H1 (cell line): ENCODE results near the gene GAP43. TPM values are rescaled to one million over a fixed set of nuclear protein-coding genes. Genes with fewer than 3 reads are reported as not detected.
A peak's percentile ranks its signal among the peaks of the same experiment; 100 is the strongest.

Source experiments
- CTCF ChIA-PET: fragments of 300-600 bp; sonication (Branson Sonifier 250); formaldehyde crosslinking; loops from one replicate; lab custom pipeline; 2021; ENCODE audit not compliant: partially characterized antibody; lab: Charles Lee
- POLR2A ChIA-PET: fragments of 300-600 bp; sonication (Branson Sonifier 250); formaldehyde crosslinking; loops from one replicate; lab custom pipeline; 2021; ENCODE audit warnings: inconsistent platforms; ENCODE audit not compliant: partially characterized antibody; lab: Charles Lee
- DNase-seq, 2 experiments: peaks; one replicate each; pipeline versions ENCODE4 v3.0.0 to v3.0.0-alpha.2; 2010 to 2022; ENCODE audit warnings: low spot score in 2 of 2, low read depth in 1 of 2, mixed read lengths in 1 of 2
- FAIRE-seq: peaks from 2 replicates; lab custom pipeline; 2011; peaks lifted over from hg19 to GRCh38; lab: Jason Lieb, UNC
- H2AFZ ChIP-seq: 2 replicates; pipeline ENCODE4 v1.8.1; 2012; ENCODE audit warnings: low read length, inconsistent platforms
- H2AK5ac ChIP-seq: 2 replicates; pipeline ENCODE4 v1.6.1; 2013; ENCODE audit warnings: low read depth, low read length
- H2BK120ac ChIP-seq: replicated peaks from 2 replicates; pipeline ENCODE3; 2013; ENCODE audit warnings: low read depth, low read length, inconsistent platforms
- H2BK12ac ChIP-seq: 2 replicates; pipeline ENCODE4 v1.6.1; 2013; ENCODE audit warnings: low read depth, low read length
- H2BK15ac ChIP-seq: 2 replicates; pipeline ENCODE4 v1.6.1; 2013; ENCODE audit warnings: low read length
- H2BK20ac ChIP-seq: 2 replicates; pipeline ENCODE4 v1.6.1; 2013; ENCODE audit warnings: low read length
- H2BK5ac ChIP-seq: 2 replicates; pipeline ENCODE4 v1.6.1; 2013; ENCODE audit warnings: low read depth, low read length
- H3K14ac ChIP-seq: 2 replicates; pipeline ENCODE4 v1.6.1; 2013; ENCODE audit warnings: inconsistent platforms; ENCODE audit not compliant: insufficient read length
- H3K18ac ChIP-seq: 2 replicates; pipeline ENCODE4 v1.6.1; 2013; ENCODE audit warnings: low read length; ENCODE audit errors: extremely low read depth
- H3K23ac ChIP-seq: 2 replicates; pipeline ENCODE4 v1.6.1; 2013; ENCODE audit warnings: inconsistent platforms; ENCODE audit not compliant: insufficient read length
- H3K23me2 ChIP-seq: 2 replicates; pipeline ENCODE4 v1.6.1; 2013; ENCODE audit warnings: low read depth, low read length
- H3K27ac ChIP-seq: 2 replicates; pipeline ENCODE4 v1.6.1; 2011; ENCODE audit warnings: low read depth, low read length, inconsistent platforms
- H3K27me3 ChIP-seq, 4 experiments: replicated peaks in 1 of 4; 1 replicate in 1 of 4; 2 replicates in 3 of 4; pipeline versions ENCODE4 v1.6.1 to v1.8.1; 2011 to 2013; ENCODE audit warnings: low read length in 3 of 4, mild to moderate bottlenecking in 3 of 4, inconsistent platforms in 2 of 4, mixed read lengths in 2 of 4, moderate library complexity in 1 of 4; ENCODE audit not compliant: control insufficient read depth in 3 of 4, insufficient read depth in 3 of 4; ENCODE audit errors: extremely low read depth in 1 of 4
- H3K36me3 ChIP-seq, 4 experiments: 2 replicates each; pipeline versions ENCODE4 v1.6.1 to v1.8.1; 2011 to 2013; ENCODE audit warnings: mild to moderate bottlenecking in 4 of 4, low read length in 3 of 4, moderate library complexity in 2 of 4, control low read depth in 1 of 4, inconsistent platforms in 1 of 4; ENCODE audit not compliant: insufficient read depth in 4 of 4, control insufficient read depth in 2 of 4
- H3K4ac ChIP-seq: replicated peaks from 2 replicates; pipeline ENCODE3; 2013; ENCODE audit warnings: low read length, low read depth, mixed read lengths, inconsistent platforms; ENCODE audit not compliant: insufficient read length
- H3K4me1 ChIP-seq, 4 experiments: replicated peaks in 1 of 4; 1 replicate in 1 of 4; 2 replicates in 3 of 4; pipeline versions ENCODE4 v1.6.1 to v1.8.1; 2011 to 2013; ENCODE audit warnings: low read length in 3 of 4, inconsistent platforms in 2 of 4, mixed read lengths in 1 of 4; ENCODE audit not compliant: insufficient read depth in 4 of 4, control insufficient read depth in 3 of 4
- H3K4me2 ChIP-seq, 2 experiments: 2 replicates each; pipeline versions ENCODE4 v1.6.1 to v1.8.1; 2011 to 2013; ENCODE audit warnings: low read depth in 2 of 2, low read length in 2 of 2, control low read depth in 1 of 2, inconsistent platforms in 1 of 2, mild to moderate bottlenecking in 1 of 2; ENCODE audit not compliant: insufficient read depth in 1 of 2
- H3K4me3 ChIP-seq, 4 experiments: fragments of 200-600, 300-600 bp in 1 of 4; sonication (generic), shearing (Covaris generic), sonication (Bioruptor Twin) in 1 of 4; 2 replicates each; pipeline versions ENCODE4 v1.5.1 to v1.8.1; 2011 to 2016; ENCODE audit warnings: low read length in 4 of 4, low read depth in 3 of 4, control low read depth in 2 of 4, inconsistent platforms in 2 of 4, mild to moderate bottlenecking in 2 of 4, mixed read lengths in 1 of 4, moderate library complexity in 1 of 4; ENCODE audit not compliant: insufficient read depth in 2 of 4; ENCODE audit errors: extremely low read depth in 1 of 4
- H3K56ac ChIP-seq: replicated peaks from 2 replicates; pipeline ENCODE3; 2013; ENCODE audit warnings: low read depth, mild to moderate bottlenecking, mixed read lengths, low read length, inconsistent platforms; ENCODE audit not compliant: insufficient read length
- H3K79me1 ChIP-seq: 2 replicates; pipeline ENCODE4 v1.6.1; 2013; ENCODE audit warnings: low read depth, low read length, control low read depth
- H3K79me2 ChIP-seq, 2 experiments: 2 replicates each; pipeline versions ENCODE4 v1.6.1 to v1.8.1; 2012 to 2013; ENCODE audit warnings: low read length in 2 of 2, mild to moderate bottlenecking in 2 of 2, inconsistent platforms in 1 of 2; ENCODE audit not compliant: insufficient read depth in 2 of 2, control insufficient read depth in 1 of 2
- H3K9ac ChIP-seq, 4 experiments: replicated peaks in 1 of 4; 1 replicate in 1 of 4; 2 replicates in 3 of 4; pipeline versions ENCODE4 v1.6.1 to v1.8.1; 2011 to 2013; ENCODE audit warnings: low read depth in 3 of 4, low read length in 3 of 4, control low read depth in 2 of 4, mild to moderate bottlenecking in 2 of 4, moderate library complexity in 2 of 4, inconsistent platforms in 1 of 4; ENCODE audit errors: extremely low read depth in 1 of 4
- H3K9me3 ChIP-seq, 2 experiments: 2 replicates each; pipeline versions ENCODE4 v1.6.1 to v1.8.1; 2012 to 2013; ENCODE audit warnings: mild to moderate bottlenecking in 2 of 2, moderate library complexity in 2 of 2, control low read depth in 1 of 2, inconsistent platforms in 1 of 2, low read depth in 1 of 2, low read length in 1 of 2, mixed read lengths in 1 of 2; ENCODE audit not compliant: insufficient read depth in 2 of 2
- H4K20me1 ChIP-seq, 2 experiments: replicated peaks in 1 of 2; 2 replicates each; pipeline versions ENCODE3 to v1.8.1; 2011 to 2013; ENCODE audit warnings: inconsistent platforms in 2 of 2, low read length in 2 of 2, mild to moderate bottlenecking in 1 of 2; ENCODE audit not compliant: insufficient read depth in 2 of 2, control insufficient read depth in 1 of 2
- H4K5ac ChIP-seq: 2 replicates; pipeline ENCODE4 v1.6.1; 2013; ENCODE audit warnings: low read length, low read depth, mixed read lengths, inconsistent platforms; ENCODE audit not compliant: insufficient read length
- H4K8ac ChIP-seq: 2 replicates; pipeline ENCODE4 v1.8.0; 2013; ENCODE audit warnings: mild to moderate bottlenecking, moderate library complexity, low read length, inconsistent platforms; ENCODE audit not compliant: insufficient read depth; ENCODE audit errors: extremely low read depth
- H4K91ac ChIP-seq: replicated peaks from 2 replicates; pipeline ENCODE3; 2013; ENCODE audit warnings: low read length, mixed read lengths, inconsistent platforms; ENCODE audit not compliant: insufficient read length
- CREB1 ChIP-seq: IDR thresholded peaks from 2 replicates; pipeline ENCODE4 v1.6.1; 2012; ENCODE audit warnings: inconsistent platforms
- GTF2F1 ChIP-seq: IDR thresholded peaks from 2 replicates; pipeline ENCODE4 v1.6.1; 2012; ENCODE audit warnings: low read depth, low read length, improper control_type of control experiment, borderline replicate concordance
- KDM1A ChIP-seq: fragments of 200-600, 300-600 bp; sonication (generic); IDR thresholded peaks from 2 replicates; pipeline ENCODE4 v1.7.1; 2016; ENCODE audit warnings: mild to moderate bottlenecking, low read length, borderline replicate concordance
- KDM5A ChIP-seq: fragments of 200-600 bp; IDR thresholded peaks from 2 replicates; pipeline ENCODE4 v1.7.1; 2012; ENCODE audit warnings: mild to moderate bottlenecking, low read length, inconsistent platforms, mixed read lengths
- NANOG ChIP-seq: IDR thresholded peaks from 2 replicates; pipeline ENCODE4 v1.6.1; 2011; ENCODE audit warnings: low read length, low read depth, mild to moderate bottlenecking, inconsistent platforms; ENCODE audit not compliant: insufficient read depth, poor library complexity, severe bottlenecking
- POLR2A ChIP-seq, 2 experiments: IDR thresholded peaks; 1 replicate in 1 of 2; 2 replicates in 1 of 2; pipeline ENCODE4 v1.6.1; 2011; ENCODE audit warnings: low read depth in 2 of 2, low read length in 2 of 2, mild to moderate bottlenecking in 2 of 2; ENCODE audit errors: control extremely low read depth in 1 of 2
- POLR2AphosphoS5 ChIP-seq: IDR thresholded peaks from 2 replicates; pipeline ENCODE4 v1.6.1; 2011; ENCODE audit warnings: low read depth, low read length
- RBBP5 ChIP-seq: IDR thresholded peaks from 2 replicates; pipeline ENCODE4 v1.7.1; 2012; ENCODE audit warnings: low read depth, mild to moderate bottlenecking, inconsistent platforms, low read length, moderate library complexity, borderline replicate concordance
- RXRA ChIP-seq: IDR thresholded peaks from 2 replicates; pipeline ENCODE4 v1.6.1; 2011; ENCODE audit warnings: low read depth, mild to moderate bottlenecking, low read length, moderate library complexity; ENCODE audit not compliant: insufficient read depth
- SIRT6 ChIP-seq: IDR thresholded peaks from one replicate; pipeline ENCODE4 v1.7.1; 2012; ENCODE audit warnings: low read length, inconsistent platforms
- SRF ChIP-seq: IDR thresholded peaks from 2 replicates; pipeline ENCODE4 v1.6.1; 2011; ENCODE audit warnings: mild to moderate bottlenecking, low read depth, low read length, moderate library complexity
- YY1 ChIP-seq: IDR thresholded peaks from 2 replicates; pipeline ENCODE4 v1.6.1; 2011; ENCODE audit warnings: low read depth, mild to moderate bottlenecking, low read length
- WGBS, 2 experiments: shearing (Covaris generic) in 1 of 2; methylation state at CpG; one replicate each; pipeline versions ENCODE4 v1.1.6 to v1.1.7; 2013 to 2015; ENCODE audit warnings: low lambda C conversion rate in 2 of 2, mixed read lengths in 2 of 2, inconsistent platforms in 1 of 2, low coverage in 1 of 2, missing lambda C conversion rate in 1 of 2; ENCODE audit not compliant: insufficient replicate concordance in 2 of 2, insufficient coverage in 1 of 2, insufficient read length in 1 of 2; ENCODE audit errors: extremely low coverage in 1 of 2, missing lambda C conversion rate in 1 of 2; 5-methylcytosine and 5-hydroxymethylcytosine counted together
- polyA plus RNA-seq, 7 experiments: library from polyadenylated mRNA; depleted of rRNA in 3 of 7; stranded (reverse) in 5 of 7; unstranded in 2 of 7; fragments of >200 nt in 5 of 7; fragments of 200-250 nt in 2 of 7; gene quantifications; 1 replicate in 5 of 7; 2 replicates in 1 of 7; 4 replicates in 1 of 7; pipeline versions ENCODE4 v1.2.1 to v1.2.3, GENCODE V29; 2011 to 2013; ENCODE audit warnings: missing spikeins in 2 of 7, mixed read lengths in 2 of 7
- total RNA-seq: library from RNA; stranded (reverse); fragmentation: NEBNext Ultra II Directional; extraction: Animal tissue kit (Norgen Biotek cat#: 25700); gene quantifications from 2 replicates; pipeline ENCODE4 v1.2.1, GENCODE V29; 2021

Gene GAP43
- total and polyA plus RNA-seq, 2 of the 8 experiments (the other 6 are each of a cell fraction or from before 2014, with no cell fraction given): 11.2 to 21.9 TPM

GRCh38 chr3:115626721-115627120 lies 3.4 kb downstream of the GAP43 start:
- H4K91ac ChIP-seq: no peak overlapping the region
- H2BK15ac ChIP-seq: no peak overlapping the region
- TF ChIP-seq NANOG (no peak), YY1 (no peak), POLR2AphosphoS5 (no peak), SIRT6 (no peak), POLR2A (IDR thresholded peaks at IDR 0.05; ENCODE audit: control extremely low read depth in 1 of 2, low read depth in 2 of 2, low read length in 2 of 2) (no peak), CREB1 (no peak), RBBP5 (no peak), GTF2F1 (no peak), RXRA (no peak), KDM5A (no peak), SRF (no peak), KDM1A (no peak)
- peaks cover 0 to 6% (median 2%) of the 10 kb centered on the region in 4 experiments; a peak in 2 of 7 replicates for H3K27me3 ChIP-seq
- H3K4me2 ChIP-seq: peak overlapping the region in 1 of 2 experiments; percentile 53; a peak in 2 of 4 replicates
- H3K9ac ChIP-seq: no peak overlapping the region
- peak overlapping the region in 1 of 4 experiments; percentile 18; a peak in 1 of 8 replicates for H3K4me3 ChIP-seq
- 0 out of 2 replicates have a peak, but pooled peaks cover 2% of the 10 kb centered on the region for H3K79me1 ChIP-seq
- no peak overlapping the region for H2BK20ac ChIP-seq
- peaks cover 21% of the 10 kb centered on the region for H3K23me2 ChIP-seq
- H2BK120ac ChIP-seq: no peak overlapping the region
- H4K5ac ChIP-seq: no peak overlapping the region
- no peaks in the 10 kb centered on the region for H3K36me3 ChIP-seq
- H2BK5ac ChIP-seq: no peak overlapping the region
- H3K27ac ChIP-seq: no peak overlapping the region
- no peak overlapping the region for H4K8ac ChIP-seq
- H3K56ac ChIP-seq: no peak overlapping the region
- H3K18ac ChIP-seq: no peak overlapping the region
- ChIA-PET CTCF (interaction anchor here (1.0 to 2.4 kb wide), 6 partner anchors 10 to 1042 kb away, joined by 3 to 7 read pairs (median 3); no protein-coding TSS in a partner anchor), POLR2A (interaction anchor here (1.3 to 1.5 kb wide), 3 partner anchors 12 to 32 kb away, joined by 3 to 5 read pairs (median 3); no protein-coding TSS in a partner anchor)
- no peaks in the 10 kb centered on the region for H4K20me1 ChIP-seq
- H2BK12ac ChIP-seq: no peak overlapping the region
- H3K14ac ChIP-seq: no peak overlapping the region
- no peak overlapping the region for H3K23ac ChIP-seq
- H2AFZ ChIP-seq: no peak overlapping the region
- FAIRE-seq: no peak
- no peak for DNase-seq
- H3K79me2 ChIP-seq: peaks cover 0 to 11% of the 10 kb centered on the region in 2 experiments; a peak in 1 of 4 replicates
- H2AK5ac ChIP-seq: no peak overlapping the region
- WGBS, 2 experiments: 67% methylated on average over 3 of the region's 3 CpGs; no CpG with 5 or more reads in 1 of the 2 experiments
- H3K4ac ChIP-seq: no peak overlapping the region
- H3K4me1 ChIP-seq: peaks cover 1 to 15% (median 11%) of the 10 kb centered on the region in 4 experiments; a peak in 6 of 7 replicates
- H3K9me3 ChIP-seq: no peaks in the 10 kb centered on the region
